Endometrial microvascular endothelial cells (primary cell): ENCODE results near the gene FAM110A. TPM values are rescaled to one million over a fixed set of nuclear protein-coding genes. Genes with fewer than 3 reads are reported as not detected.
"Not testable (repeated sequence)": the region's sequence is repeated elsewhere in the genome, so short reads cannot be mapped to it uniquely, and the experiment has no call there.

Source experiments
- in situ Hi-C: cut with HindIII; loops from 2 replicates; pipeline ENCODE4 v1.10.0; 2017; ENCODE audit warnings: low sequenced_read_pairs, low pct_unique_long_range_greater_than_20kb; ENCODE audit errors: inconsistent ontology term
- total RNA-seq: library from RNA; depleted of rRNA; stranded (reverse); fragments of >200 nt; gene quantifications from one replicate; pipeline ENCODE4 v1.2.3, GENCODE V29; 2015; ENCODE audit errors: inconsistent ontology term

The FAM110A gene
- total RNA-seq, 1 donor from 2014 or later = 2.1 TPM

GRCh38 chr20:889932-890463 lies 56.5 kb downstream of the FAM110A start:
- in situ Hi-C loops = no loop called here

DNA sequence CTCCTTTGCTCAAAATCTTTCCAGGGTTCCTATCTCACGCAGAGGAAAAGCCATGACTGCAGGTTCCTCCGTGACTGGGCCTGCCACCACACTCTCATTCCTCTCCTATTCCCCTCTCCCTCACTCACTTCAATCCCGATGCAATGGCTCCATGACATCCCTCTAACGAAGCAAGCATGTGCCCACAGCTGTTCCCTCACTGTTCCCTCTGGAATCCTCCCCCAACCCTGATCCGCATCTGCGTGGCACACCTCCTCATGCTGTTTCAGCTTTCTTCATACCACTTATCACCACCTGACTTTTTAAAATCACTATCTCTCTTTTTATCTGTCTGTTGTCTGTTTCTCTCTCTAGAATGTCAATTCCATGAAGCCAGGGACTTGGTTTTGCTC lies 57.1 kb downstream of the FAM110A start:
- in situ Hi-C loops = no loop called here

DNA sequence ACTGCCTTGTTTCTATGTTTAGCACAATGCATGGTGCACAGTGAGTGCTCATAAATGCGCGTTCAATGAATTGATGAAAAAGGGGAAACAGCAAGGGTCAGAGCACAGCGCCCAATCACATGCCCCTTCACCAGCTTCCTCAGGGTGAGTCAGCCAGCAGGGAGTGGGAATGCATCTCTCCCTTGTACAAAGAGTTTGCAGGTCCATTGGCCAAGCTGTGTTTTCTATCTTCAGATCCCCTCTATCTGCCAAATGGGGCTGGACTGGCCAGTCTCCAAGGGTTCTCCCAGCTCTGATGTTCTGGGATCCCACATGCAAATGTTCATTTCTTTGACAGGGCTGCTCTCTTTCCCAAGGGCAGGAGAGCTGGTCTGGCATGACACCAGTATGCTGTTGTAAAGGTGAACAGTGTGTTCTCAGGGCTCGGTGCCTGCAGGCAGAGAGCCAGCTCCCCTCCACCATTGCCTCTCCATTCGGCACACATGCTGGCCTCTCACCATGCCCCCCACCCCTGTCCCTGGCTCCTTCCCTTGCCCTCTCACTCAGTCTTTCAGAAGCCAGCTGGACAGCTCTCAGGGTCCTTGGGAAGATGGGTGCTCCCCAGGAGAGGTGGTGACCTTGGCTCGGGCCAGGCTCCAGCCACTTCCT lies 57.7 kb downstream of the FAM110A start:
- in situ Hi-C loops = no loop called here

DNA sequence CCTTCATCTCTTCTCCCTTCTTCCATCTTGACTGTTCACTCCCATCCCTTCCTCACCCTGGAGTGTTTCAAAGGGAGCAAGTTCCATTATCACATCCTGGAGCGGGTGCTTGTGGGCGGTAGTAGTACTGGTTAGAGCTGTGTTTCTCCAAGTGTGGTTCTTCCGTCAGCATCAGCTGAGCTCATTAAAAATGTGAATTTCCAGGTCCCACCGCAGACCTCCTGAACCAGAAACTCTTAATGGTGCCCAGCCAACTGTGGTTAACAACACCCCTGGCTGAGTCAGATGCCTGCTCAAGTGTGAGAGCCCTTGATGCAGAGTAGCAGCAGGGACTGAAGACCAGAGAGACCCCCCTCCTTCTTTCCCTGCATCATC lies 58.2 kb downstream of the FAM110A start:
- in situ Hi-C loops = no loop called here

DNA sequence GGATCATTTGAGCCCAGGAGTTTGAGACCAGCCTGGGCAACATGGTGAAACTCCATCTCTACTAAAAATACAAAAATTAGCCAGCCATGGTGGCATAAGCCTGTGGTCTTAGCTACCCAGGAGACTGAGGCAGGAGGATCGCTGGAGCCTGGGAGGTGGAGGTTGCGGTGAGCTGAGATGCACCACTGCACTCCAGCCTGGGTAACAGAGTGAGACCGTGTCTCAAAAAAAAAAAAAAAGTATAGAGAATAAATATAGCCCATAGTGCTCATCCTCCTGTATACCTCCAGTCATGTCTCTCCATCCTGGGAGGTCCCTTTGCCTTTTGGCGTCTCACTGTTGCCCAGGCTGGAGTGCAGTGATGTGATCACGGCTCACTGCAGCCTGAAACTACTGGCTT lies 58.9 kb downstream of the FAM110A start:
- in situ Hi-C loops = not testable (repeated sequence)

Other genes with a start within 250 kb of the FAM110A start
- 4.7 TPM for gene TCF15, start 223.4 kb upstream of the FAM110A start, total RNA-seq
- 82.6 TPM for gene SRXN1, start 180.5 kb upstream of the FAM110A start, total RNA-seq
- gene SCRT2, start 157.9 kb upstream of the FAM110A start, total RNA-seq = not detected
- gene SLC52A3, start 65.2 kb upstream of the FAM110A start, total RNA-seq = not detected
- gene ANGPT4, start 82.6 kb downstream of the FAM110A start, total RNA-seq = not detected
- gene RSPO4, start 168.6 kb downstream of the FAM110A start, total RNA-seq = not detected